ENCODE results near the gene PSME4. TPM values are rescaled to one million over a fixed set of nuclear protein-coding genes. Genes with fewer than 3 reads are reported as not detected.
A peak's percentile ranks its signal among the peaks of the same experiment; 100 is the strongest.
"Not testable (repeated sequence)": the region's sequence is repeated elsewhere in the genome, so short reads cannot be mapped to it uniquely, and the experiment has no call there.

The PSME4 gene
- total RNA-seq, 6 experiments from 2014 or later: 28.1 to 36.7 (median 29.5) TPM

- H3K27ac ChIP-seq: peak overlapping the region; percentile 9 to 87 (median 75)
- no peaks in the 10 kb centered on the region for H3K27me3 ChIP-seq
- ATAC-seq (no peak), DNase-seq (no peak)
- H3K4me3 ChIP-seq: no peak overlapping the region
- intact Hi-C loops (cut with DNase I): no loop called here
- no peaks in the 10 kb centered on the region for H3K9me3 ChIP-seq
- TF ChIP-seq POLR2A (IDR thresholded peaks at IDR 0.05) (no peak), CTCF (IDR thresholded peaks at IDR 0.05) (no peak)
- no peaks in the 10 kb centered on the region for H3K36me3 ChIP-seq
- peaks cover 0 to 45% (median 19%) of the 10 kb centered on the region in 4 donors for H3K4me1 ChIP-seq
- WGBS (ENCODE audit: insufficient coverage, low coverage, low lambda C conversion rate, missing lambda C conversion rate): 22% methylated on average over 1 of the region's 1 CpG
These were observed 144.8 kb downstream of the PSME4 start for GRCh38 chr2:53826030-53826410.

DNA sequence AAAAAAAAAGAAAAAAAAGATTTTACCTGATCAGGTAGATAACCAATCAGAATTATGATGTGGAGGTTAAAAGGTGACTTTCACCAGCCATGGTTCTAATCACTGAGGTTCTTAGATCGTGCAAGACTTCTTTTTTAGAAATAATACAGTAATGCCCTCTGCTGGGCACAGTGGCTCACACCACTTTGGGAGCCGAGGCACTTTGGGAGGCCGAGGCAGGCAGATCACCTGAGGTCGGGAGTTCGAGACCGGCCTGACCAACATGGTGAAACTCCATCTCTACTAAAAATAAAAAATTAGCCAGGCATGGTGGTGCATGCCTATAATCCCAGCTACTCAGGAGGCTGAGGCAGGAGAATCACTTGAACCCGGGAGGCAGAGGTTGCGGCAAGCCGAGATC is 147.2 kb downstream of the PSME4 start:
- WGBS (ENCODE audit: insufficient coverage, low coverage, low lambda C conversion rate, missing lambda C conversion rate): 91% methylated on average over 9 of the region's 9 CpGs
- TF ChIP-seq CTCF (IDR thresholded peaks at IDR 0.05): peak in 3 of 4 donors; percentile 10 to 41 (median 24)
- H3K27me3 ChIP-seq; ATAC-seq; intact Hi-C loops (cut with DNase I); H3K27ac ChIP-seq; H3K36me3 ChIP-seq; H3K4me3 ChIP-seq; DNase-seq; H3K9me3 ChIP-seq: not testable (repeated sequence)
- peaks cover 0 to 35% (median 12%) of the 10 kb centered on the region in 4 donors for H3K4me1 ChIP-seq

GRCh38 chr2:53821810-53822209 is 149.0 kb downstream of the PSME4 start:
- no peak for DNase-seq
- WGBS (ENCODE audit: insufficient coverage, low coverage, low lambda C conversion rate, missing lambda C conversion rate): 62% methylated on average over 4 of the region's 6 CpGs
- Histone ChIP-seq H3K36me3 (peaks cover 0 to 5% (median 2%) of the 10 kb centered on the region in 4 donors), H3K9me3 (no peaks in the 10 kb centered on the region), H3K27me3 (no peaks in the 10 kb centered on the region), H3K4me3 (no peak overlapping the region), H3K4me1 (peaks cover 0 to 30% (median 8%) of the 10 kb centered on the region in 4 donors), H3K27ac (no peak overlapping the region)
- TF ChIP-seq CTCF (IDR thresholded peaks at IDR 0.05): no peak
- no peak for TF ChIP-seq POLR2A (IDR thresholded peaks at IDR 0.05)
- no peak for ATAC-seq
- intact Hi-C loops (cut with DNase I): no loop called here

DNA sequence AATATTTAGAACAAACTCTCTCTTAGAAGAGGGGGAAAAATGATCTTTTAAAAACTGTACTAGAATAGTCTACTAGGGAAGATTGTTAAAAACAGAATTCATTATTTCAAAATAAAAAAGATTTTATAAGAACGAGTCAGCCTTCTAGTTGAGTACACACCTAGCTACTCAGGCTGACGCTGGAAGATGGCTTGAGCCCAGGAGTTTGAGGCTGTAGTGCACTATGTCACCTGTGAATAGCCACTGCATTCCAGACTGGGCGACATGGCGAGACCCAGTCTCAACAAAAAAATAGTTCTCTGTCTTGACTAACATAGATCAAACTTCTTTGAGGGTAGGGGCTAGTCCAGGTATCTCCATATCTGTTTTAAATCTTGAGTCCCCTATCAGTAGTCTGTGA is 150.1 kb downstream of the PSME4 start:
- Histone ChIP-seq H3K4me1 (peaks cover 0 to 23% (median 6%) of the 10 kb centered on the region in 4 donors), H3K36me3 (peaks cover 0 to 5% (median 2%) of the 10 kb centered on the region in 4 donors), H3K27me3 (no peaks in the 10 kb centered on the region), H3K4me3 (no peak overlapping the region), H3K27ac (no peak overlapping the region), H3K9me3 (no peaks in the 10 kb centered on the region)
- TF ChIP-seq CTCF (IDR thresholded peaks at IDR 0.05): no peak
- no peak for TF ChIP-seq POLR2A (IDR thresholded peaks at IDR 0.05)
- no peak for ATAC-seq
- no peak for DNase-seq
- 82% methylated on average over 4 of the region's 4 CpGs for WGBS (ENCODE audit: insufficient coverage, low coverage, low lambda C conversion rate, missing lambda C conversion rate)
- intact Hi-C loops (cut with DNase I): no loop called here

GRCh38 chr2:53820048-53820447 is 150.7 kb downstream of the PSME4 start:
- ATAC-seq: no peak
- Histone ChIP-seq H3K27me3 (no peaks in the 10 kb centered on the region), H3K4me1 (peaks cover 0 to 16% (median 2%) of the 10 kb centered on the region in 4 donors), H3K36me3 (peaks cover 0 to 5% (median 2%) of the 10 kb centered on the region in 4 donors), H3K9me3 (no peaks in the 10 kb centered on the region), H3K4me3 (no peak overlapping the region), H3K27ac (no peak overlapping the region)
- intact Hi-C loops (cut with DNase I): no loop called here
- TF ChIP-seq CTCF (IDR thresholded peaks at IDR 0.05) (no peak), POLR2A (IDR thresholded peaks at IDR 0.05) (no peak)
- 86% methylated on average over 9 of the region's 9 CpGs for WGBS (ENCODE audit: insufficient coverage, low coverage, low lambda C conversion rate, missing lambda C conversion rate)
- DNase-seq: no peak

All from right lobe of liver (tissue), 6 donors.